Endothelial cell of umbilical vein (primary cell): Measurements from ENCODE around the gene SSR1. TPM values are rescaled to one million over a fixed set of nuclear protein-coding genes. Genes with fewer than 3 reads are reported as not detected.
"Not testable (repeated sequence)": the region's sequence is repeated elsewhere in the genome, so short reads cannot be mapped to it uniquely, and the experiment has no call there.

ENCODE experiments used
- BruUV-seq: library from RNA; stranded (reverse); fragments of 400-500 nt; replicated peaks from 2 replicates; lab custom pipeline; 2021; lab: Mats Ljungman, UMichigan
- CTCF ChIA-PET: fragments of 300-600, 350-600 bp; sonication (Branson Sonifier 250); formaldehyde crosslinking; loops from one replicate; lab custom pipeline; 2021; ENCODE audit warnings: antibody characterized with exemption, inconsistent platforms; lab: Charles Lee
- POLR2A ChIA-PET: fragments of 300-600, 350-600 bp; sonication (Branson Sonifier 250); formaldehyde crosslinking; loops from one replicate; lab custom pipeline; 2021; ENCODE audit warnings: antibody characterized with exemption, inconsistent platforms; lab: Charles Lee
- DNase-seq: peaks from one replicate; pipeline ENCODE4 v3.0.0-alpha.2; 2011; ENCODE audit warnings: low read depth, low spot score
- FAIRE-seq: peaks from 2 replicates; lab custom pipeline; 2011; peaks lifted over from hg19 to GRCh38; lab: Jason Lieb, UNC
- H2AFZ ChIP-seq: 2 replicates; pipeline ENCODE4 v1.6.0; 2012; ENCODE audit warnings: low read depth, low read length, control low read depth, inconsistent platforms
- H3K27ac ChIP-seq: 2 replicates; pipeline ENCODE4 v1.5.1; 2011; ENCODE audit warnings: low read depth, mild to moderate bottlenecking, control low read depth, low read length, moderate library complexity; ENCODE audit not compliant: insufficient read depth
- H3K27me3 ChIP-seq, 2 experiments: 2 replicates each; pipeline versions ENCODE4 v1.6.0 to v1.6.1; 2011; ENCODE audit warnings: low read length in 2 of 2, mixed read lengths in 1 of 2; ENCODE audit not compliant: control insufficient read depth in 2 of 2, insufficient read depth in 2 of 2
- H3K36me3 ChIP-seq, 2 experiments: 2 replicates in 1 of 2; 3 replicates in 1 of 2; pipeline ENCODE4 v1.5.1; 2011; ENCODE audit warnings: low read length in 2 of 2, mild to moderate bottlenecking in 1 of 2, moderate library complexity in 1 of 2; ENCODE audit not compliant: control insufficient read depth in 2 of 2, insufficient read depth in 2 of 2; ENCODE audit errors: extremely low read depth in 1 of 2
- H3K4me1 ChIP-seq: 3 replicates; pipeline ENCODE4 v1.5.1; 2011; ENCODE audit warnings: mild to moderate bottlenecking, low read length; ENCODE audit not compliant: control insufficient read depth, insufficient read depth; ENCODE audit errors: extremely low read depth
- H3K4me2 ChIP-seq: 2 replicates; pipeline ENCODE4 v1.6.1; 2011; ENCODE audit warnings: low read length, control low read depth, mixed read lengths; ENCODE audit not compliant: insufficient read depth
- H3K4me3 ChIP-seq, 3 experiments: fragments of 200-600 bp in 1 of 3; sonication (generic), shearing (Covaris generic) in 1 of 3; replicated peaks in 1 of 3; 2 replicates each; pipeline ENCODE4 v1.5.1; 2011 to 2016; ENCODE audit warnings: control low read depth in 3 of 3, low read length in 3 of 3, mild to moderate bottlenecking in 2 of 3, inconsistent platforms in 1 of 3, low read depth in 1 of 3, moderate library complexity in 1 of 3; ENCODE audit not compliant: insufficient read depth in 1 of 3
- H3K79me2 ChIP-seq: 2 replicates; pipeline ENCODE4 v1.6.0; 2012; ENCODE audit warnings: low read length, inconsistent platforms; ENCODE audit not compliant: control insufficient read depth, insufficient read depth
- H3K9ac ChIP-seq: replicated peaks from 2 replicates; pipeline ENCODE3; 2011; ENCODE audit warnings: low read length, control low read depth; ENCODE audit not compliant: insufficient read depth; ENCODE audit errors: extremely low read depth
- H3K9me1 ChIP-seq: replicated peaks from 3 replicates; pipeline ENCODE4 v1.6.0; 2011; ENCODE audit warnings: mild to moderate bottlenecking, low read length; ENCODE audit not compliant: control insufficient read depth, insufficient read depth; ENCODE audit errors: extremely low read depth
- H3K9me3 ChIP-seq: replicated peaks from 2 replicates; pipeline ENCODE4 v1.5.1; 2012; ENCODE audit warnings: low read length, inconsistent platforms; ENCODE audit not compliant: control insufficient read depth, insufficient read depth
- H4K20me1 ChIP-seq: replicated peaks from 2 replicates; pipeline ENCODE3; 2011; ENCODE audit warnings: mild to moderate bottlenecking, low read length; ENCODE audit not compliant: control insufficient read depth, insufficient read depth; ENCODE audit errors: extremely low read depth
- dilution Hi-C: fragments of 300-500 bp; cut with MboI; formaldehyde crosslinking; loops from one replicate; pipeline ENCODE4 v1.15.0; 2019; ENCODE audit warnings: low sequenced_read_pairs; ENCODE audit not compliant: extremely low pct_ligation_motif_present
- intact Hi-C: fragments of 100-400 bp; cut with micrococcal nuclease; formaldehyde crosslinking; loops from one replicate; pipeline ENCODE4 v1.10.0; 2022
- polyA plus RNA-seq, 4 experiments: library from polyadenylated mRNA; depleted of rRNA in 3 of 4; stranded (reverse) in 3 of 4; unstranded in 1 of 4; fragments of >200 nt; gene quantifications; 2 replicates each; pipeline versions ENCODE4 v1.2.1 to v1.2.3, GENCODE V29; 2011 to 2012; ENCODE audit warnings: missing spikeins in 1 of 4
- total RNA-seq: library from RNA; stranded (reverse); gene quantifications from 2 replicates; pipeline ENCODE4 v1.2.3, GENCODE V29; 2021

The SSR1 gene
- total and polyA plus RNA-seq, 2 donors (not counting 3 experiments of a cell fraction or from before 2014, with no cell fraction given), result 70.7 to 187 TPM

- H3K9me1 ChIP-seq, H3K27me3 ChIP-seq, H4K20me1 ChIP-seq, H3K4me2 ChIP-seq, DNase-seq, H3K9ac ChIP-seq, H3K4me3 ChIP-seq, intact Hi-C loops, H3K79me2 ChIP-seq, H3K9me3 ChIP-seq, H3K27ac ChIP-seq, FAIRE-seq, CTCF ChIA-PET, H3K4me1 ChIP-seq, H3K36me3 ChIP-seq, dilution Hi-C loops, H2AFZ ChIP-seq, POLR2A ChIA-PET, BruUV-seq: not testable (repeated sequence)
Observed at GRCh38 chr6:7350591-7350990, 37.6 kb upstream of the SSR1 start.

GRCh38 chr6:7347551-7347997 lies 34.6 kb upstream of the SSR1 start:
- H3K9ac ChIP-seq, CTCF ChIA-PET, FAIRE-seq, H3K79me2 ChIP-seq, H4K20me1 ChIP-seq, H3K27ac ChIP-seq, H3K9me1 ChIP-seq, DNase-seq, H3K4me1 ChIP-seq, H3K36me3 ChIP-seq, H3K4me2 ChIP-seq, POLR2A ChIA-PET, H2AFZ ChIP-seq, H3K4me3 ChIP-seq, H3K27me3 ChIP-seq, dilution Hi-C loops, H3K9me3 ChIP-seq, intact Hi-C loops, BruUV-seq: not testable (repeated sequence)

- H3K4me1 ChIP-seq, H3K79me2 ChIP-seq, dilution Hi-C loops, H3K36me3 ChIP-seq, H3K27me3 ChIP-seq, H3K9ac ChIP-seq, BruUV-seq, DNase-seq, FAIRE-seq, H3K27ac ChIP-seq, H3K4me2 ChIP-seq, H3K9me1 ChIP-seq, intact Hi-C loops, H2AFZ ChIP-seq, H4K20me1 ChIP-seq, H3K4me3 ChIP-seq, H3K9me3 ChIP-seq, POLR2A ChIA-PET: not testable (repeated sequence)
- CTCF ChIA-PET, result interaction anchor here (0.6 to 1.5 kb wide), 3 partner anchors 17 to 163 kb away, joined by 3 to 4 read pairs (median 3); no protein-coding TSS in a partner anchor
Observed at GRCh38 chr6:7344773-7345450, 31.9 kb upstream of the SSR1 start.
